Tibial nerve (tissue), 4 donors: Measurements from ENCODE around the gene SLC38A9. TPM values are rescaled to one million over a fixed set of nuclear protein-coding genes. Genes with fewer than 3 reads are reported as not detected.
"Not testable (repeated sequence)": the region's sequence is repeated elsewhere in the genome, so short reads cannot be mapped to it uniquely, and the experiment has no call there.

Experiments
- DNase-seq, 2 donors: peaks; one replicate each; pipeline ENCODE4 v3.0.0-alpha.2; 2019; ENCODE audit warnings: low spot score in 2 of 2
- H3K27ac ChIP-seq, 4 donors: fragments of 200-600 bp; sonication (generic) in 3 of 4; one replicate each; pipeline ENCODE4 v1.5.1; 2017 to 2019; ENCODE audit warnings: mild to moderate bottlenecking in 1 of 4
- H3K27me3 ChIP-seq, 2 donors: fragments of 200-600 bp; sonication (generic) in 1 of 2; one replicate each; pipeline versions ENCODE4 v1.5.1 to v1.6.0; 2017 to 2019
- H3K36me3 ChIP-seq, 3 donors: fragments of 200-600 bp; sonication (generic); one replicate each; pipeline ENCODE4 v1.5.1; 2018 to 2019
- H3K4me1 ChIP-seq, 4 donors: fragments of 200-600 bp; sonication (generic) in 3 of 4; one replicate each; pipeline ENCODE4 v1.5.1; 2017 to 2019
- H3K4me3 ChIP-seq, 4 donors: fragments of 200-600 bp; sonication (generic) in 3 of 4; one replicate each; pipeline ENCODE4 v1.5.1; 2017 to 2019; ENCODE audit warnings: mild to moderate bottlenecking in 1 of 4, moderate library complexity in 1 of 4
- H3K9me3 ChIP-seq, 4 donors: fragments of 200-600 bp; sonication (generic) in 3 of 4; one replicate each; pipeline ENCODE4 v1.5.1; 2017 to 2019
- EP300 ChIP-seq, 2 donors: sonication (generic); formaldehyde crosslinking; IDR thresholded peaks; one replicate each; pipeline ENCODE4 v1.6.1; 2017; ENCODE audit warnings: antibody characterized with exemption in 2 of 2, mild to moderate bottlenecking in 1 of 2
- POLR2A ChIP-seq, 2 donors: fragments of 450-650 bp; IDR thresholded peaks; one replicate each; pipeline ENCODE4 v1.6.1; 2017; ENCODE audit warnings: antibody characterized with exemption in 2 of 2, mild to moderate bottlenecking in 2 of 2, moderate library complexity in 2 of 2
- WGBS, 2 donors: methylation state at CpG; one replicate each; pipeline ENCODE4 v1.1.5; 2018; 5-methylcytosine and 5-hydroxymethylcytosine counted together
- total RNA-seq, 4 donors: library from RNA; depleted of rRNA; stranded (reverse); fragments of >200 nt; gene quantifications; one replicate each; pipeline ENCODE4 v1.1.0, GENCODE V29; 2016
- TF ChIP-seq, protein P1 (sequence below), 5 experiments: fragments of 200-600 bp in 3 of 5; fragments of 450-650 bp in 2 of 5; sonication (generic) in 3 of 5; IDR thresholded peaks; one replicate each; pipeline ENCODE4 v1.5.1; 2016 to 2019; ENCODE audit warnings: antibody characterized with exemption in 5 of 5, mild to moderate bottlenecking in 3 of 5, moderate library complexity in 2 of 5

The SLC38A9 gene, protein sequence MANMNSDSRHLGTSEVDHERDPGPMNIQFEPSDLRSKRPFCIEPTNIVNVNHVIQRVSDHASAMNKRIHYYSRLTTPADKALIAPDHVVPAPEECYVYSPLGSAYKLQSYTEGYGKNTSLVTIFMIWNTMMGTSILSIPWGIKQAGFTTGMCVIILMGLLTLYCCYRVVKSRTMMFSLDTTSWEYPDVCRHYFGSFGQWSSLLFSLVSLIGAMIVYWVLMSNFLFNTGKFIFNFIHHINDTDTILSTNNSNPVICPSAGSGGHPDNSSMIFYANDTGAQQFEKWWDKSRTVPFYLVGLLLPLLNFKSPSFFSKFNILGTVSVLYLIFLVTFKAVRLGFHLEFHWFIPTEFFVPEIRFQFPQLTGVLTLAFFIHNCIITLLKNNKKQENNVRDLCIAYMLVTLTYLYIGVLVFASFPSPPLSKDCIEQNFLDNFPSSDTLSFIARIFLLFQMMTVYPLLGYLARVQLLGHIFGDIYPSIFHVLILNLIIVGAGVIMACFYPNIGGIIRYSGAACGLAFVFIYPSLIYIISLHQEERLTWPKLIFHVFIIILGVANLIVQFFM
- 10 to 100 TPM; 11.0 to 39.1 (median 23.6) TPM for total RNA-seq

DNA sequence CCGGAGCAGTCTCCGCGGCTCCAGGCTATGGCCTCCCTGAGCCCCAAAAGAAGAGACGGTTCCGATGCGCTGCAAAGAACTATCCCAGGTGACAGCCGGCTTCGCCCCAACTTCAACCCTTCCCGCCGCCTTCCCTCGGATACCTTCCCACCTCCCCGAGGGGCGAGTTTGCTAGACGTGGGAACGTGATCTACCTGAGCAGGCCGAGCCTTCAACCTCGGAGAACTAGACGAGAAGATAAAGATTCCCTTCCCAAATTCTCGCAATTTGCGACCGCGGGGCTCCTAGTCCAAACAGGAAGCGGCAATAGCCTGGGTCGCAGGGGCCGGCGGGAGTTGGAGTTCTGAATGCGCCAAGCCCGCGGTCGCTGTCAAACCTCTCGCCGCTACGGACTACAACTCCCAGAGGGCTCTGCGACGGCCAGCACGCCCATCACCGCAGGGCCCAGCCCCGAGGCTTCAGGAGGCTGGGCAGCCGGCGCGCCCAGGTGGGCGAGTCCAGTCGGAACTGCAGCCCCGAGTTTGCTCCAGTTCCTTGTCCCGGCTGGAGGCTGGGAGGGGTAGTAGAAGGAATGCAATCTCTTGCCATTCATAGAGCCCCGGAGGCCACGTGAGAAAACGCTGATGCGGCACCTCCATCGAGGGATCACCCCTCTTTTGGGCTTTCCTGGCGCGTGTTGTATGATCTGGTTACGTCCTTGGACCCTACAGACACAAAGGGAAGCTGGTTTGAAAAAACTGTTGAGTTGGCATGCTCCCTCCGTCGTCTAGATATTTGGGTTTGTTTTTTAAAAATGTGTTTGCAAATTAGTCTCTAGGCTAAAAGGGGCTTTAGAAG is at the start of gene SLC38A9:
TSS of gene SLC38A9 (minus strand) at position 302 of the 837 bp plus-strand sequence. CDS start 14,366 bp downstream, outside the sequence.
- Histone ChIP-seq H3K4me3 (peak within 1 kb of the TSS; percentile 49 to 91 (median 80)), H3K27me3 (no peaks in the 10 kb centered on the region), H3K36me3 (peaks cover 0 to 11% (median 0%) of the 10 kb centered on the region in 3 donors), H3K27ac (peak within 1 kb of the TSS in 3 of 4 donors; percentile 49 to 80 (median 80)), H3K4me1 (peaks cover 0 to 18% (median 6%) of the 10 kb centered on the region in 4 donors), H3K9me3 (peaks cover 0 to 5% (median 0%) of the 10 kb centered on the region in 4 donors)
- 0% methylated on average over 32 to 55 of the region's 55 CpGs for WGBS, 2 donors
- DNase-seq: peak; percentile 87 to 90
- TF ChIP-seq POLR2A (IDR thresholded peaks at IDR 0.05): no peak
- TF ChIP-seq, protein P1, sequence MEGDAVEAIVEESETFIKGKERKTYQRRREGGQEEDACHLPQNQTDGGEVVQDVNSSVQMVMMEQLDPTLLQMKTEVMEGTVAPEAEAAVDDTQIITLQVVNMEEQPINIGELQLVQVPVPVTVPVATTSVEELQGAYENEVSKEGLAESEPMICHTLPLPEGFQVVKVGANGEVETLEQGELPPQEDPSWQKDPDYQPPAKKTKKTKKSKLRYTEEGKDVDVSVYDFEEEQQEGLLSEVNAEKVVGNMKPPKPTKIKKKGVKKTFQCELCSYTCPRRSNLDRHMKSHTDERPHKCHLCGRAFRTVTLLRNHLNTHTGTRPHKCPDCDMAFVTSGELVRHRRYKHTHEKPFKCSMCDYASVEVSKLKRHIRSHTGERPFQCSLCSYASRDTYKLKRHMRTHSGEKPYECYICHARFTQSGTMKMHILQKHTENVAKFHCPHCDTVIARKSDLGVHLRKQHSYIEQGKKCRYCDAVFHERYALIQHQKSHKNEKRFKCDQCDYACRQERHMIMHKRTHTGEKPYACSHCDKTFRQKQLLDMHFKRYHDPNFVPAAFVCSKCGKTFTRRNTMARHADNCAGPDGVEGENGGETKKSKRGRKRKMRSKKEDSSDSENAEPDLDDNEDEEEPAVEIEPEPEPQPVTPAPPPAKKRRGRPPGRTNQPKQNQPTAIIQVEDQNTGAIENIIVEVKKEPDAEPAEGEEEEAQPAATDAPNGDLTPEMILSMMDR (IDR thresholded peaks at IDR 0.05): no peak
- peak; percentile 62 for TF ChIP-seq EP300 (IDR thresholded peaks at IDR 0.05)

DNA sequence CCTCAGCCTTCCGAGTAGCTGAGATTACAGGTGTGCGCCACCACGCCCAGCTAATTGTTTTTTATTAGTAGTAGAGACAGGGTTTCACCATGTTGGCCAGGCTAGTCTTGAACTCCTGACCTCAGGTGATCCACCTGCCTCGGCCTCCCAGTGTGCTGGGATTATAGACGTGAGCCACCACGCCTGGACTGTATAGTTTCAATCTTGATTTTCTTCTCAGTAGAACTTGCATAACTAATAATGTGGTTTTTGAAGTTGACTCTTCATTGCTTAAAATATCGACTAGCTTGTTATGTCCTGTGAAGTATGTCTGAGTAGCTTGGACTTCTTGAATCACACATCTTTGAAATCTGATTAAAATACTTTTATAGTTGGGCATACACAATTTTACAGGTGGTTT is 49.6 kb upstream of the SLC38A9 start:
- not testable (repeated sequence) for DNase-seq, H3K4me3 ChIP-seq, H3K27ac ChIP-seq, H3K9me3 ChIP-seq, H3K27me3 ChIP-seq, H3K36me3 ChIP-seq, H3K4me1 ChIP-seq
- 93 to 97% methylated on average over 7 of the region's 7 CpGs for WGBS, 2 donors

DNA sequence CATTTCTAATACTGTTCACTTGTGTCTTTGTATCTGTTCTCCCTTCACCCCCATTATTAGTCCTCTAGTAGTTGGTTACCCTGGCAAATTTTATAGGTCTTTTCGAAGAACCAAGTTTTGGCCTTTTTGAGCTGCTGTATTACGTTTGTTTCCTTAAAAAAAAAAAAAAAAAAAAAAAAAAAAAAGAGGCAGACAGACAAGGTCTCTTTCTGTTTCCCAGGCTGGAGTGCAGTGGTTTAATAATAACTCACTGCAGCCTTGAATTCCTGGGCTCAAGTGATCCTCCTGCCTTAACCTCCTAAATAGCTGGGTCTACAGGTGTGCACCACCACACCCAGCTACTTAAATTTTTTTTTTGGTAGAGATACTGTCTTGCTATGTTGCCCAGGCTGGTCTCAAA is 46.6 kb upstream of the SLC38A9 start:
- WGBS, 2 donors: 63 to 70% methylated on average over 2 of the region's 2 CpGs
- TF ChIP-seq POLR2A (IDR thresholded peaks at IDR 0.05) (no peak), EP300 (IDR thresholded peaks at IDR 0.05) (no peak)
- TF ChIP-seq, protein P1 (IDR thresholded peaks at IDR 0.05): no peak
- Histone ChIP-seq H3K27ac (no peak overlapping the region), H3K36me3 (no peaks in the 10 kb centered on the region), H3K4me1 (no peaks in the 10 kb centered on the region), H3K27me3 (no peaks in the 10 kb centered on the region), H3K9me3 (no peaks in the 10 kb centered on the region), H3K4me3 (no peak overlapping the region)
- no peak for DNase-seq

DNA sequence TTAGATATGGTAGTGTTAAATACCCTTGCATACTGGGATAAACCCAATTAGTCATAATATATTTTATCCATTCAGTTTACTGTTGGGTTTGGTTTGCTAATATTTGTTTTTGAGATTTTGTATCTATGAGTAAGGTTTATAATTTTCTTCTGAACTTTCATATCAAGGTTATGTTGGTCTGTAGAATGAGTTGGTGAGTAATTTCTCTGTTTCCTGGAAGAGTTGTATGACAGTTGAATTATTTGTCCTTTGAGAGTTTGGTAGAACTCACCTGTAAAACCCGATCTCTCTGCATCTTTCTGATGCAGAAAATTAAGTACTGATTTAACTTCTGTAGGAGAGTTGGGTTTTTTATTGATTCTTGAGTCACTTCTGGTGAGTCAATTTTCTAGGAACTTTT is 46.1 kb upstream of the SLC38A9 start:
- Histone ChIP-seq H3K4me3 (no peak overlapping the region), H3K4me1 (no peaks in the 10 kb centered on the region), H3K36me3 (no peaks in the 10 kb centered on the region), H3K9me3 (no peaks in the 10 kb centered on the region), H3K27ac (no peak overlapping the region), H3K27me3 (no peaks in the 10 kb centered on the region)
- TF ChIP-seq, protein P1 (IDR thresholded peaks at IDR 0.05): no peak
- TF ChIP-seq EP300 (IDR thresholded peaks at IDR 0.05): no peak
- no peak for TF ChIP-seq POLR2A (IDR thresholded peaks at IDR 0.05)
- no peak for DNase-seq
- WGBS, 2 donors: 96 to 98% methylated on average over 1 of the region's 1 CpG

DNA sequence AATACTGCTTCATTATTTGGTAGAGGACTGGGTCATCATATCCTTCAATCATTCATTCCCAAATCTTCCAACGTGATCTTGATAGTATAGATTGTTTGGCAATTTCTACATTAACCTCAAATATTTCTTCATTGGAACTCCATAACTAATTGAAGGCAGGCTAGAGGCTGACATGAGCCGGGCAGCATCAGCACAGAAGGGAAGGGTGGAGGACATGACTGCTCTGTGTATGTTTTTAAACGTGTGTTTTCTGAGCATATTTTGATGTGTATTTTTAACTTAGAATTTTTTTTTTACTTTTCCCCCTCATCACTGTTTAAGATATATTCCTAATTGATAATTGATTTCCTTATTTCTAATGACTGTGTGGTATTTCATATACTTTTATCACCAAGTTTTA is 38.4 kb upstream of the SLC38A9 start:
- TF ChIP-seq EP300 (IDR thresholded peaks at IDR 0.05) (no peak), POLR2A (IDR thresholded peaks at IDR 0.05) (no peak)
- TF ChIP-seq, protein P1 (IDR thresholded peaks at IDR 0.05): no peak
- 50 to 67% methylated on average over 3 of the region's 3 CpGs for WGBS, 2 donors
- H3K4me1 ChIP-seq: peaks cover 0 to 7% (median 0%) of the 10 kb centered on the region in 4 donors

More for the DNA sequence above, 38.4 kb upstream of the SLC38A9 start:
- H3K27ac ChIP-seq: no peak overlapping the region
- H3K36me3 ChIP-seq: no peaks in the 10 kb centered on the region
- H3K4me3 ChIP-seq: no peak overlapping the region
- H3K9me3 ChIP-seq: no peaks in the 10 kb centered on the region
- H3K27me3 ChIP-seq: no peaks in the 10 kb centered on the region
- DNase-seq: no peak
